ENCODE results near the gene P2RX1.
"Not testable (repeated sequence)": the region's sequence is repeated elsewhere in the genome, so short reads cannot be mapped to it uniquely, and the experiment has no call there.

The P2RX1 gene

GRCh38 chr17:3952186-3952585 is 35.9 kb upstream of the P2RX1 start:
- no peak for TF ChIP-seq CTCF (IDR thresholded peaks at IDR 0.05; ENCODE audit: low read depth, low read length, missing control alignments)
- H3K4me3 ChIP-seq (replicated peaks; ENCODE audit: low read depth, low read length) = no peak overlapping the region
- no peak for DNase-seq (ENCODE audit: extremely low read depth, low read depth)

GRCh38 chr17:3951420-3951819 is 35.2 kb upstream of the P2RX1 start:
- no peak for DNase-seq (ENCODE audit: extremely low read depth, low read depth)
- no peak overlapping the region for H3K4me3 ChIP-seq (replicated peaks; ENCODE audit: low read depth, low read length)
- no peak for TF ChIP-seq CTCF (IDR thresholded peaks at IDR 0.05; ENCODE audit: low read depth, low read length, missing control alignments)

- TF ChIP-seq CTCF (IDR thresholded peaks at IDR 0.05; ENCODE audit: low read depth, low read length, missing control alignments) = no peak
- no peak for DNase-seq (ENCODE audit: extremely low read depth, low read depth)
- no peak overlapping the region for H3K4me3 ChIP-seq (replicated peaks; ENCODE audit: low read depth, low read length)
Measured at GRCh38 chr17:3951003-3951402, 34.7 kb upstream of the P2RX1 start.

- DNase-seq (ENCODE audit: extremely low read depth, low read depth) = no peak
- TF ChIP-seq CTCF (IDR thresholded peaks at IDR 0.05; ENCODE audit: low read depth, low read length, missing control alignments) = no peak
- H3K4me3 ChIP-seq (replicated peaks; ENCODE audit: low read depth, low read length) = no peak overlapping the region
Measured at GRCh38 chr17:3950584-3950983, 34.3 kb upstream of the P2RX1 start.

- no peak overlapping the region for H3K4me3 ChIP-seq (replicated peaks; ENCODE audit: low read depth, low read length)
- TF ChIP-seq CTCF (IDR thresholded peaks at IDR 0.05; ENCODE audit: low read depth, low read length, missing control alignments) = no peak
- DNase-seq (ENCODE audit: extremely low read depth, low read depth) = no peak
Measured at GRCh38 chr17:3949418-3949817, 33.2 kb upstream of the P2RX1 start.

GRCh38 chr17:3948551-3948950 is 32.3 kb upstream of the P2RX1 start:
- not testable (repeated sequence) for DNase-seq (ENCODE audit: extremely low read depth, low read depth); H3K4me3 ChIP-seq (replicated peaks; ENCODE audit: low read depth, low read length)

GRCh38 chr17:3947318-3947810 is 31.1 kb upstream of the P2RX1 start:
- H3K4me3 ChIP-seq (replicated peaks; ENCODE audit: low read depth, low read length) = no peak overlapping the region
- no peak for TF ChIP-seq CTCF (IDR thresholded peaks at IDR 0.05; ENCODE audit: low read depth, low read length, missing control alignments)
- DNase-seq (ENCODE audit: extremely low read depth, low read depth) = no peak
